ENCODE results near the gene HLA-DRA.
A peak's percentile ranks its signal among the peaks of the same experiment; 100 is the strongest.
"Not testable (repeated sequence)": the region's sequence is repeated elsewhere in the genome, so short reads cannot be mapped to it uniquely, and the experiment has no call there.

Gene HLA-DRA

DNA sequence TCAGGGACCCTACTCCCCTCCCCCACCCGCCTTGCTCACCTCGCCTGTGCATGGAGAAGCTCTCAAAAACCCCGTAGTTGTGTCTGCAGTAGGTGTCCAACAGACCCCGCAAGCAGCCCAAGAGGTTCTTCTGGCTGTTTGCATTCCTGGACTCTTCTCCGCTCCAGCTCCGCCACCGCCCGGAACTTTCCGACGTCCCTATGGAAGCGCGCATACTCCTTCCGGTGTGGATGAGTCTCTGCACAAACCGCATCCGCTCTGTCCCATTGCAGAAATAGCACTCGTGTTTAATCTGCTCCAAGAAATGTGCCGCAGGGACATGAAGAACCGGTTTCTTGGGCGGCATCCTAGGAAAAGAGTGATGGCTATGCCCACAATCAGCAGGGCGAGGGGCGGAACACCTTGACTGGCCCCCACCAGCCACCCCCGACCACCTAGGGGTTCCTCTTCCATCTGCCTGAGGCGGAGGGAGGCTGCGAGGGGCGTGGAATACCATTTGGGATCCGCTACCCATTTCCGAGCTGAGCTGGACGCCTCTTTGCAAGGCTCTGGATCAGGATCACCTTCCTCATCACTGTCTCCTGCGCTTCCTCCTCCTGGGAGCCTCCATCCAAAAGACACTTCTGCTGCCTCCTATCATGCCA lies 20.2 kb downstream of the HLA-DRA start:
- Histone ChIP-seq H3K9me3 (ENCODE audit: control insufficient read depth, low read length) (peaks cover 6% of the 10 kb centered on the region), H3K9ac (ENCODE audit: low read length) (peak overlapping the region; percentile 37), H3K27me3 (replicated peaks; ENCODE audit: control insufficient read depth, insufficient read depth, low read length) (peaks cover 15% of the 10 kb centered on the region), H3K4me1 (ENCODE audit: control insufficient read depth, insufficient read depth, low read length) (no peaks in the 10 kb centered on the region), H3K36me3 (ENCODE audit: control insufficient read depth, insufficient read depth, low read length, severe bottlenecking) (no peaks in the 10 kb centered on the region), H3K4me3 (ENCODE audit: low read length) (peak overlapping the region; percentile 79)
- DNase-seq (ENCODE audit: low read depth): no peak

DNA sequence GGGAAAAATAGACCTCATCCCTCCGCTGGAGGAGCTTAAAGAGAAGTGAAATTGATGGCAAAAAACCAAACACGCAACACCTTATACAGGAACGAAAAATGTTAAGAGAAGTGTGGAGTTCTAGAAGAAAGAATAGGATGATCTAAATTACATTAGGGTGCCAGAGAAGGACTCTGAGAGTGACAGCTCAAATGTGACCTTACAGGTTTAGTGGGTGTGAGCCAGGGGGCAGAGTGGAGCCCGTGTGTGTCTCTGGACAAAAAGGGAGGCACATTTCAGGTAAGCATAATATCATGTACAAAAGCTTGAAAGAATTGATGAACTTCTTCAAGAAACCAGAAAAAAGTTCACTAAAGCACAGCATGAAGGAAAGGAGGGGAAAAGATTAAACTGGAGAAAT lies 20.8 kb downstream of the HLA-DRA start:
- no peak for DNase-seq (ENCODE audit: low read depth)
- H3K4me3 ChIP-seq (ENCODE audit: low read length): no peak overlapping the region
- no peak overlapping the region for H3K9ac ChIP-seq (ENCODE audit: low read length)
- H3K36me3 ChIP-seq (ENCODE audit: control insufficient read depth, insufficient read depth, low read length, severe bottlenecking): no peaks in the 10 kb centered on the region
- no peaks in the 10 kb centered on the region for H3K4me1 ChIP-seq (ENCODE audit: control insufficient read depth, insufficient read depth, low read length)
- peaks cover 15% of the 10 kb centered on the region for H3K27me3 ChIP-seq (replicated peaks; ENCODE audit: control insufficient read depth, insufficient read depth, low read length)
- peaks cover 6% of the 10 kb centered on the region for H3K9me3 ChIP-seq (ENCODE audit: control insufficient read depth, low read length)

DNA sequence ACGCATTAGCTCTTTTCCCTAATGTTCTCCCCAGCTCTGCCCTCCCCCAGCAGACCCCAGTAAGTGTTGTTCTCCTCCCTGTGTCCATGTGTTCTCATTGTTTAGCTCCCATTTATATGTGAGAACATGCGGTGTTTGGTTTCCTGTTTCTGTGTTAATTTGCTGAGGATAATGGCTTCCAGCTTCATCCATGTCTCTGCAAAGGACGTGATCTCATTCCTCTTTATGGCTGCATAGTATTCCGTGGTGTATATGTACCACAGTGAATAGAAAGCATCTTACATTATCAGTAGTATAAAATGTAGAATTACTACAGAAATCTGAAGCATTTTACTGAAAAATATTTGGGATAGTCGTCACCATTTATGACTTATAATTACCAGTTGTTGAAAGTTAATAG lies 21.8 kb downstream of the HLA-DRA start:
- H3K4me3 ChIP-seq (ENCODE audit: low read length): no peak overlapping the region
- peaks cover 7% of the 10 kb centered on the region for H3K9me3 ChIP-seq (ENCODE audit: control insufficient read depth, low read length)
- no peaks in the 10 kb centered on the region for H3K4me1 ChIP-seq (ENCODE audit: control insufficient read depth, insufficient read depth, low read length)
- H3K27me3 ChIP-seq (replicated peaks; ENCODE audit: control insufficient read depth, insufficient read depth, low read length): peaks cover 15% of the 10 kb centered on the region
- no peaks in the 10 kb centered on the region for H3K36me3 ChIP-seq (ENCODE audit: control insufficient read depth, insufficient read depth, low read length, severe bottlenecking)
- no peak for DNase-seq (ENCODE audit: low read depth)
- H3K9ac ChIP-seq (ENCODE audit: low read length): no peak overlapping the region

DNA sequence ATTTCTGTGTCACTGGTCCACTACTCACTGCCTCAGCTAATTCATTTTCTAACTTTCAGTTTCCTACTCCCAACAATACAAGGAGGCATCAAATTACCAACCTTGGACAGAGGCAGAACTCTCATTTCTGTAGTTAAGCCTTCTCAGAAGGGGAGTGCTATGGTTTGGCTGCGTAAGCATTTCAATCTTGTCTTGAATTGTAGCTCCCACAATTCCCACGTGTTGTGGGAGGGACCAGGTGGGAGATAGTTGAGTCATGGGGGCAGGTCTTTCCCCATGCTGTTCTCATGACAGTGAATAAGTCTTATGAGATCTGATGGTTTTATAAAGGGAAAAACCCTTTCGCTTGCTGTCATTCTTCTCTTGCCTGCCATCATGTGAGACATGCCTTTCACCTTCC lies 22.9 kb downstream of the HLA-DRA start:
- peak; percentile 5 for DNase-seq (ENCODE audit: low read depth)
- Histone ChIP-seq H3K9ac (ENCODE audit: low read length) (no peak overlapping the region), H3K9me3 (ENCODE audit: control insufficient read depth, low read length) (peaks cover 10% of the 10 kb centered on the region), H3K4me3 (ENCODE audit: low read length) (no peak overlapping the region), H3K4me1 (ENCODE audit: control insufficient read depth, insufficient read depth, low read length) (no peaks in the 10 kb centered on the region), H3K36me3 (ENCODE audit: control insufficient read depth, insufficient read depth, low read length, severe bottlenecking) (no peaks in the 10 kb centered on the region), H3K27me3 (replicated peaks; ENCODE audit: control insufficient read depth, insufficient read depth, low read length) (peaks cover 15% of the 10 kb centered on the region)

DNA sequence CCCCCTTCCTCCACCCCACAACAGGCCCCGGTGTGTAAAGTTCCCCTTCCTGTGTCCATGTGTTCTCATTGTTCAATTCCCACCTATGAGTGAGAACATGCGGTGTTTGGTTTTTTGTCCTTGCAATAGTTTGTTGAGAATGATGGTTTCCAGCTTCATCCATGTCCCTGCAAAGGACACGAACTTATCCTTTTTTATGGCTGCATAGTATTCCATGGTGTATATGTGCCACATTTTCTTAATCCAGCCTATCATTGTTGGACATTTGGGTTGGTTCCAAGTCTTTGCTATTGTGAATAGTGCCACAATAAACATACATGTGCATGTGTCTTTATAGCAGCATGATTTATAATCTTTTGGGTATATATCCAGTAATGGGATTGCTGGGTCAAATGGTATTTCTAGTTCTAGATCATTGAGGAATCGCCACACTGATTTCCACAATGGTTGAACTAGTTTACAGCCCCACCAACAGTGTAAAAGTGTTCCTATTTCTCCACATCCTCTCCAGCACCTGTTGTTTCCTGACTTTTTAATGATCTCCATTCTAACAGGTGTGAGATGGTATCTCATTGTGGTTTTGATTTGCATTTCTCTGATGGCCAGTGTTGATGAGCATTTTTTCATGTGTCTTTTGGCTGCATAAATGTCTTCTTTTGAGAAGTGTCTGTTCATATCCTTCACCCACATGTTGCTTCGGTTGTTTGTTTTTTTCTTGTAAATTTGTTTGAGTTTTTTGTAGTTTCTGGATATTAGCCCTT lies 28.2 kb downstream of the HLA-DRA start:
- H3K4me1 ChIP-seq (ENCODE audit: control insufficient read depth, insufficient read depth, low read length); H3K9me3 ChIP-seq (ENCODE audit: control insufficient read depth, low read length); H3K9ac ChIP-seq (ENCODE audit: low read length); H3K4me3 ChIP-seq (ENCODE audit: low read length); DNase-seq (ENCODE audit: low read depth); H3K27me3 ChIP-seq (replicated peaks; ENCODE audit: control insufficient read depth, insufficient read depth, low read length); H3K36me3 ChIP-seq (ENCODE audit: control insufficient read depth, insufficient read depth, low read length, severe bottlenecking): not testable (repeated sequence)

DNA sequence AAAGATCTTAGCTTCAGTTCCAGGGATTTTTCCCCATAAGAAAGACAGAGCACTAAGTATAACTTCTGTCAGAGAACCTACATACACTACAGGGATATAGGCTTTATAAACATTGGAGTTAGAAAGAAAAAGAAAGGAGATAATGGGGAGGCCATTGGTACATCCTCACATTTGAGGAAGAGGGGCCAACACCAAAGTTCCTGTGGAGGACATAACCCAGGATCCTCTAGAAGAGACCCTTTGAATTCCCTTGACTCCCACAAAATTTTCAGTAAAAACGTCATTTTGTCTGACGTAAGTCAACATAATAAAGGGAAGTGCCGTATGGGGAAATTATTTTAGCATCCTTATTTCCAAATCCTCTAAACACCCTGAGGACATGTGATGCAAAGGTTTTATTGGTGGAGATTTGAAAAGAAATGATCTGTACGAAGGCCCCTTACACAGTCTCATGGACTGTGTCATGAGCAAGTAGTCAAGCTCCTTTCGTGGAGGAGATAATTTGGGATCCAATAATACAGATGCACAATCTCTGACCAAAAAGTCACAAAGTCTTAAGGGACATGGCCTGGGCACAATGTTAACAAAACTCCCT lies 33.2 kb downstream of the HLA-DRA start:
- no peak overlapping the region for H3K9ac ChIP-seq (ENCODE audit: low read length)
- H3K27me3 ChIP-seq (replicated peaks; ENCODE audit: control insufficient read depth, insufficient read depth, low read length): peaks cover 4% of the 10 kb centered on the region
- no peak overlapping the region for H3K4me3 ChIP-seq (ENCODE audit: low read length)
- H3K36me3 ChIP-seq (ENCODE audit: control insufficient read depth, insufficient read depth, low read length, severe bottlenecking): no peaks in the 10 kb centered on the region
- H3K9me3 ChIP-seq (ENCODE audit: control insufficient read depth, low read length): peaks cover 4% of the 10 kb centered on the region
- no peak for DNase-seq (ENCODE audit: low read depth)
- no peaks in the 10 kb centered on the region for H3K4me1 ChIP-seq (ENCODE audit: control insufficient read depth, insufficient read depth, low read length)

DNA sequence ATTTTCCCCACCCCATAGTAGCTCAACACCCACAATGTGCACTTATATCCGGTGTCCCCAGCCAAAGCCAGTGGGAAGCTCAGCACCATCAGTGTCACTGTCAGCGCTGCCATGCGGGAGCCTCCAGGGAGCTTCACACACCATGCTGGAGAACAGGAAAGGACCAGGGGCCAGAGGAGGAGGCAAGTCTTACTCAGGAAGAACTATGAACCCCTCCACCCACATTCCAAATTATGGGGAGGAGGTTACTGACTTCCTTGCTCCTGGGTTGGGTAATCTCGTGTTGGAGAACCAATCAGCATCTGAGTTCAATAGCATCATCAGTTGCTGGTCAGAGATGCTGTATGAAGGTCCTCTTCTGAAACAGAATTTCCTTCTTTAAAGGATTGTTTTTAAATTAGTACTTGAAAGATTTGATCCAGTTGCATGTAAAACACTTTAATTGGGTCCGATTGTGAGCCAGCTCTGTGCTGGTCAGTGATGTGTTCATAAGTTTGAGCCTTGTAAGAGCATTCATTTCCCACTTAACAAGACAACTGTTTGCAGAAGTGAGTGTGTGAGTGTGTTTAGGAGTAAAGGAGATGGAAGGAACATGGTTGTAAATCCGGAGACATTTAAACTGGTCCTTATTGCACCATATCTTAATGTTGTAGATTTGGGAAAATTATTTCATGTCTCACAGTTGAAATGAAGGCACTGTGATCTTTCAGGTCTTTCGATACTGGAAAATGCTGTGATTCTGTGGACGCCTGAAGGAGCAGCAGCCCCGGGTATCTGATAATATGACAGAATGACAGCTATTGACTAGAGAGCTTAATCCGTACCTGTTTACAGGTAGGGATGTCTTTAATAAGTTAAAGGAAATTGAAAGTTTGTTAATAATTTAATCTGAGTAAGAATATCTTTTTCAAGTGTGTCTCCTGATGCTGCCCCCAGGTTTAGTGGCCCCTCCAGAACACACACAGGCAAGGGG lies 34.0 kb downstream of the HLA-DRA start:
- H3K27me3 ChIP-seq (replicated peaks; ENCODE audit: control insufficient read depth, insufficient read depth, low read length); H3K4me1 ChIP-seq (ENCODE audit: control insufficient read depth, insufficient read depth, low read length); H3K9ac ChIP-seq (ENCODE audit: low read length); H3K9me3 ChIP-seq (ENCODE audit: control insufficient read depth, low read length); DNase-seq (ENCODE audit: low read depth); H3K36me3 ChIP-seq (ENCODE audit: control insufficient read depth, insufficient read depth, low read length, severe bottlenecking); H3K4me3 ChIP-seq (ENCODE audit: low read length): not testable (repeated sequence)

DNA sequence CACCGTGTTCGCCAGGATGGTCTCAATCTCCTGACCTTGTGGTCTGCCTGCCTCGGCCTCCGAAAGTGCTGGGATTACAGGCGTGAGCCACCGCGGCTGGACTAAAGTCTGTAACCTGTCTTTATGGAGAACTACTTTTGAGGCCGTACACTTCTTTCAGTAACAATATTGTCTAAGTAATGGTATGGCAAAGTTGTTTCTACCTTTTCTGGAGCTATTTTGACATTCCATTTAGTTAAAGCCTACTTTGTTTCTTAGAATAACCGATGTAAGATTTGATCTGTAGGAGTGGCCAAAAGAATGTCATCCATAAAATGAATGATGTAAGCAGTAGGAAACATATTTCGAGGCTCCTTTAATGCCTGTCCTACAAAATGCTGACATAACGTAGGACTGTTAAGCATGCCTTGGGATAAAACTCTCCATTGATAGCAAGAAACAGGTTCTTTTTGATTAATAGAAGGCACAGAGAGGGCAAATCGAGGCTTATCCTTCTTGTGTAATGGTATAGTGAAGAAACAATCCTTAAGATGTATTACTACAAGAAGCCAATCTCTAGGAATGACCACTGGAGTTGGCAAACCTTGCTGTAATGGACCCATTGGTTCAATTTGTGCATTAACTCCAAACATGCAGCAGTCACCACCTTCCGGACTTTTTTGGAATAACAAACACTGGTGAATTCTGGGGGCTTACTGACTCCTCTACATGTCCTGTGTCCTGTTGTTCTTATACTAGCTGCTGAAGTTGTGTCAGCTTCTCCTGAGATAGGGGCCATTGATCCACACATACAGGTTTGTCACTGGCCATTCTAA lies 35.9 kb downstream of the HLA-DRA start:
- H3K9me3 ChIP-seq (ENCODE audit: control insufficient read depth, low read length): peaks cover 8% of the 10 kb centered on the region
- H3K36me3 ChIP-seq (ENCODE audit: control insufficient read depth, insufficient read depth, low read length, severe bottlenecking): no peaks in the 10 kb centered on the region
- H3K27me3 ChIP-seq (replicated peaks; ENCODE audit: control insufficient read depth, insufficient read depth, low read length): peaks cover 7% of the 10 kb centered on the region
- H3K4me3 ChIP-seq (ENCODE audit: low read length): no peak overlapping the region
- DNase-seq (ENCODE audit: low read depth): no peak
- H3K4me1 ChIP-seq (ENCODE audit: control insufficient read depth, insufficient read depth, low read length): no peaks in the 10 kb centered on the region
- H3K9ac ChIP-seq (ENCODE audit: low read length): no peak overlapping the region

DNA sequence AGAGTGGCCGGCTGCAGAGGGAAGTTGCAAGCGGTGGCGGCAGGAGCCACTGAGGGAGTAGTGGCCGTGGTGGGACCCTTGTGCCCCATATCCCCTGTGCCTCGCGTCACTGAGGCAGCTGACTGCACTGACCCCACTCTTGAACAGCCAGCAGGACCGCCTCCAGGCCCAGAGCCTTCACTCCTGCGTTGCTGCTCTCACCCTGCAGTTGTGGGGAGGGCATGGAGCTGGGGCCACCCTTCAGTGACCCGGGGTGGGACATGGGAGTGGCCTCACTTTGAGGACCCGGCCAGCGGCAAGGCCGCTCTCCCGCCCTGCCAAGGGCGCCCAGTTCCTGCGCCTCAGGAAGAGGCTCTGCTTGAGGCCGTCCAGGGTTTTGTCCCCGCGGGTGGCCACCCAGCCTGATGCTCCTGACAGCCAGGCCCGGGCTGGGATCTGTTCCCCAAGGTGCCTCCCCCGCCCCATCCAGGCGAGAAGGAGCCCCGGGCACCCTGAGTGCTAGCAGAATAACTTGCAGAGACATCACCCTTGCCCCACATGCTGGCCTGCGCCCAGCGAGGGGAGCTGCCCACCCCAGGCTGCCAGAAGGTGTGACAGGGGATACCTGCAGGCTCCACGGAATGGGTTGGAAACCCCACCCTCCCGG lies 44.4 kb downstream of the HLA-DRA start:
- Histone ChIP-seq H3K36me3 (ENCODE audit: control insufficient read depth, insufficient read depth, low read length, severe bottlenecking) (no peaks in the 10 kb centered on the region), H3K9me3 (ENCODE audit: control insufficient read depth, low read length) (no peaks in the 10 kb centered on the region), H3K27me3 (replicated peaks; ENCODE audit: control insufficient read depth, insufficient read depth, low read length) (peaks cover 15% of the 10 kb centered on the region), H3K4me1 (ENCODE audit: control insufficient read depth, insufficient read depth, low read length) (no peaks in the 10 kb centered on the region), H3K9ac (ENCODE audit: low read length) (no peak overlapping the region), H3K4me3 (ENCODE audit: low read length) (no peak overlapping the region)
- no peak for DNase-seq (ENCODE audit: low read depth)

DNA sequence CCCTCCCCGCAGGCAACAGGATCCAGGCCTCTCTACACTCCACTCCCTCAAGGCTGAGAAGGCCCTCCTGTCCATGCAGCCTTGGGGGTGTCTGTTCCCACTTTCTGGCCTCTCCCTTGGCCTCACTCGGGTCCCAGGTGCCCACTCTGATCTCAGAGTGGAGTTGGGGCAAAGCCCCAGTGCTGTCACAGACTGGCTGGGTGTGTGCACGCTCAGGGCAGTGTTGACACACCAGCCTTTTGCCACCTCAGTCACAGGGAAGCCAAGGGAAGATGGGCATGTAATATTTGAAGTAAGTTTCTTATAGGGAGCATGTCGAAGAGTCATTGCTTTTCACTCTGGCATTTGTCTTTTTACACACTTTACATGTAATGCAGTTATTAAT lies 44.9 kb downstream of the HLA-DRA start:
- Histone ChIP-seq H3K4me3 (ENCODE audit: low read length) (no peak overlapping the region), H3K9me3 (ENCODE audit: control insufficient read depth, low read length) (no peaks in the 10 kb centered on the region), H3K4me1 (ENCODE audit: control insufficient read depth, insufficient read depth, low read length) (no peaks in the 10 kb centered on the region), H3K9ac (ENCODE audit: low read length) (no peak overlapping the region), H3K36me3 (ENCODE audit: control insufficient read depth, insufficient read depth, low read length, severe bottlenecking) (no peaks in the 10 kb centered on the region), H3K27me3 (replicated peaks; ENCODE audit: control insufficient read depth, insufficient read depth, low read length) (peaks cover 15% of the 10 kb centered on the region)
- DNase-seq (ENCODE audit: low read depth): no peak
